ENCODE data around the gene TP63. TPM values are rescaled to one million over a fixed set of nuclear protein-coding genes. Genes with fewer than 3 reads are reported as not detected.

Gene TP63
- total RNA-seq, 1 donor: 0.43 TPM

DNA sequence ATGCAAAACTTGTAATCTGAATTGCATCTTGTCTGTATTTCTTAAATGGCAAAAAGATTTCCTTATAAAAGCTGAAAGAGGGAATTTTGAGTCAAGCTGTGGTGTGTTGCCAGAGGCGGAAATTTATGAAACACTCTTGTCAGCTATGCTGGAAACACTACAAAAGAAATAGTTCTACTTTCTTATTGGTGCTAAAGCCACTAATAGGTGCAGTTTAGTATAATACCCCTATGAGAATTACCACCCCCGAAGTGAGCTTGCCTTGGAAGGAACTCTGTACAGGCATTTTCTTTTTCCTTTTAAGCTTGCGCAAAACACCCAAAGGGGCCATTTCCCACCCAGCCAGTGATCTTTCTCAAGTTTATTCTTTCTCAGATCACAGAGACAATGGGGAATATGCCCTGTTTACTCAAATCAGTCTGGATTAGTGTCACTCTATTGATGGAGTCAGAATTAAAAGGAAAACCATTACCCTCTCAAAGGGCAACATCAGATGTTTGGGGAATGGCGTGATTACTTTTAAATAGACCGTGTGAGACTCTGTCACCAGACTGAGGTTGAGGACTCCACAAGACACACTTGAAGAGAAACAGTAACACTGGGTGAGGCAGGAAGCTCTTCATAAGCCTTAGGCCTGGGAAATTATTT is 166.0 kb downstream of the TP63 start:
- TF ChIP-seq, protein P1, sequence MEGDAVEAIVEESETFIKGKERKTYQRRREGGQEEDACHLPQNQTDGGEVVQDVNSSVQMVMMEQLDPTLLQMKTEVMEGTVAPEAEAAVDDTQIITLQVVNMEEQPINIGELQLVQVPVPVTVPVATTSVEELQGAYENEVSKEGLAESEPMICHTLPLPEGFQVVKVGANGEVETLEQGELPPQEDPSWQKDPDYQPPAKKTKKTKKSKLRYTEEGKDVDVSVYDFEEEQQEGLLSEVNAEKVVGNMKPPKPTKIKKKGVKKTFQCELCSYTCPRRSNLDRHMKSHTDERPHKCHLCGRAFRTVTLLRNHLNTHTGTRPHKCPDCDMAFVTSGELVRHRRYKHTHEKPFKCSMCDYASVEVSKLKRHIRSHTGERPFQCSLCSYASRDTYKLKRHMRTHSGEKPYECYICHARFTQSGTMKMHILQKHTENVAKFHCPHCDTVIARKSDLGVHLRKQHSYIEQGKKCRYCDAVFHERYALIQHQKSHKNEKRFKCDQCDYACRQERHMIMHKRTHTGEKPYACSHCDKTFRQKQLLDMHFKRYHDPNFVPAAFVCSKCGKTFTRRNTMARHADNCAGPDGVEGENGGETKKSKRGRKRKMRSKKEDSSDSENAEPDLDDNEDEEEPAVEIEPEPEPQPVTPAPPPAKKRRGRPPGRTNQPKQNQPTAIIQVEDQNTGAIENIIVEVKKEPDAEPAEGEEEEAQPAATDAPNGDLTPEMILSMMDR (IDR thresholded peaks at IDR 0.05; ENCODE audit: insufficient read depth, low read depth, low read length): no peak
- no peak overlapping the region for H3K4me3 ChIP-seq (ENCODE audit: low read depth, low read length)
- no peak for DNase-seq (ENCODE audit: low read depth)

DNA sequence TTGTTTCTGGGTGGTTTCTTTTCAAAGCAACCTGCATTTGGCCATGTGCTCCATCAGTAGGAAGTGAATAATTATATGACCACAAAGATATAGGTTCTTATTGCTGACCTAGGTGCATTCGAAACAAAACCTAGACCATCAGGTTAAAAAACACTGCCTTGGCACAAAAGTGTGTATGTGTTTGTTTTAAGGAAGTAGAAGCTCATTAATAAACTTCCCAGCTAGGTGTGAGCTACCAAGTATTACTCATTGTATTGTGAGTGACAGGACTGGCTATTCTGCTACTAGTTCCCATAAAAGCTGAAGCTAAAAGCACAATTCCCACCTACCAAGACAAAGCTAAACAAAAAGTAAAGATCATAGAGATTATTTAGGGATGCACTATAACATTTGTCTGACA is 168.2 kb downstream of the TP63 start:
- TF ChIP-seq, protein P1 (IDR thresholded peaks at IDR 0.05; ENCODE audit: insufficient read depth, low read depth, low read length): no peak
- no peak overlapping the region for H3K4me3 ChIP-seq (ENCODE audit: low read depth, low read length)
- DNase-seq (ENCODE audit: low read depth): no peak

DNA sequence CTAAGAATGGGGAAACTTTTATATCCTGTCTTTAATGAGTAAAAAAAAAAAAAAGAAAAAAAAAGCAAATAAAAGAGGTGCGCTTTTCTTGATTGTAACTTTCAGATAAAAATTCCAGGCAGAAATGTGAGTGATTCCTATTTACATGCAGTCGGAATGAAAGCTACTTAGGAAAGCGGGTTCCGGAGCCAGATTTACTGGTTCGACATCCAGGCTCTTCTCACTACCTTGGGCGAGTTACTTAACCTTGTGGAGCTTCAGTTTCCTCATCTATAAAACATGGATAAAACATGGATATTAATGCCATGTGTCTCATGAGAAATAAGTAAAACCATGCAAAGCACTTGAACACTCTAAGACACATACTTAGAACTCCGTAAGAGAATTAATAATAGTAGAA is 169.2 kb downstream of the TP63 start:
- no peak overlapping the region for H3K4me3 ChIP-seq (ENCODE audit: low read depth, low read length)
- TF ChIP-seq, protein P1 (IDR thresholded peaks at IDR 0.05; ENCODE audit: insufficient read depth, low read depth, low read length): no peak
- DNase-seq (ENCODE audit: low read depth): no peak

DNA sequence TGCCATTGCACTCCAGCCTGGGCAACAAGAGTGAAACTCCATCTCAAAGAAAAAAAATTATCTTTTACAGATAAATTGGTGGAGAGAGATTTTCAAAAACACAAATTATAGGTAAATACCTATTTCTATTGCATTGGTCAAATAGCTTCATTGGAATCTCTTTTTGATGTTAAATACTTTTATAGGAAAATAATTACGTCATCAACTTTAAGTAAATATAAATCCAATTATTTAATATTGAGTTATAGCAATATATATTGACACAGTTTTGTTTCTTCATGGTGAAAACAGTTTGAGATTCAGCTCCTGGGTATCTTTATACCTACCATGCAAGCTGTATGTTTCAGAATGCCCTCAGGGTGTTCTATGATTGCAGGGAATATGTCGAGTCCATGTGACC is 172.1 kb downstream of the TP63 start:
- TF ChIP-seq, protein P1 (IDR thresholded peaks at IDR 0.05; ENCODE audit: insufficient read depth, low read depth, low read length): no peak
- no peak for DNase-seq (ENCODE audit: low read depth)
- no peak overlapping the region for H3K4me3 ChIP-seq (ENCODE audit: low read depth, low read length)

DNA sequence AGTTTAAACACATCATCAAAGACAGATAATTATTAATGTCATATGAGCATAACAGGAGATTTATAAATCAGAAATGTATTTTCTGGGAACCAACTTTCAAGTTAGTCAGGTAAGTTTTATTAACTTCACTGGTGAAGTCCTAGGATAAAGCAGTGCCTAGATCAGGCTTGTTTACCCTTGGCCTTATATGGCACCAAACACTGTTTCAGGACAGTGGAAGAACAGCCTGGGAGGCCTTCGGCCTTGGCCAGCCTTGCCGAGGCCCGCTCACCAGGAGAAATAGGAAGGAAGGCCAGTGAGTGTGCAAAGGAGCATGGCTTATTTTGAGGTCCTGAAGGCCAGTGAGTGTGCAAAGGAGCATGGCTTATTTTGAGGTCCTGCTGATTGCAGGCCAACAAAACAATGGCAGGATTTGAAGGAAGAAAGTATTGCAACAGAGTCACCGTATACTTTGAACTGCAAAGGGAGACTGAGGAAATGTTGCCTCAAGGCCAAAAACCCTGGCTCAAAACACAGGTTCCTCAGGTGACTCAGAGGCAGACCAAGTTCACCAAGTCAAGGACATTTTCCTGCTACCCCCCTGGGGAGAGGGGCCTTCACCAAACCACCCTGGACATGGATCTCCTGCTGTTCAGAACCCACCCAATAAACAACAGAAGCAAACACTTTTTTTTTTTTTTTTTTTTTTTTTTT is 174.3 kb downstream of the TP63 start:
- no peak for DNase-seq (ENCODE audit: low read depth)
- TF ChIP-seq, protein P1 (IDR thresholded peaks at IDR 0.05; ENCODE audit: insufficient read depth, low read depth, low read length): no peak
- H3K4me3 ChIP-seq (ENCODE audit: low read depth, low read length): no peak overlapping the region

DNA sequence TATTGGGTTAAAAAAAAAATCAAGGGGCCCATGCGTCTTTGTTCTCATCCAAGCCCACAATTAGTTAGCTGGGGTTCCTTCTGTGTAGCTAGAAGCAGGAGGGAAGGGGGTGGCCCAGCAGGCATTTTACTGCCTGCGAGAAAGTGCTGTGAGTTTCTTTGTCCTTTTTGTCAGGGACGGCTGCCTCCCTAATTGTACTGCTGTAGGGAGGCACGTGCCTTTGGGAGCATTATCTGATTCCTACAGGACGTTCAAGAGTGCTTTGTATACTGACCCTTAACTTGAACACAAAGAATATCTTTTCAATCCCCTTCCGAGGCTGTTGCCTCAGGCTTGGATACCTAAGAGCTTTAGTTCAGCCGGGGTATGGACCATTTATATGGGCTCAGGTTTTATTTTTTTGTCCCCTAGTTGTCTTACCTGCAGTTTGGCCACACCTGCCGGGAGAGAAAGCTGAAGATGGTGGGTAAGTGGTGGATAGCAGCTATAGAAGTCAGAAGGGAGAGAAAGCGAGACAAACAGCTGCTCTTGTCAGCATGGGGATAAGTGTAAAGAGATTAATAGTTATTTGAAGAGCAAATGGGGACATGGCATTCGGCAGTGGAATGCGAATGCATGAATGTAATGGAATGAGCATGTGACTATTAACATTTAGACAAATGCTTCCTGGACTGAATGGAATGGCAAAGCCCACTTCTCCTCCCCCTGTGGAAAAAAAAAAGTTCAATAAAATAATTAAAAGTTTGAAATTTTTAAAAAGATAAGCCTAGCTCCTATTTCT is 175.2 kb downstream of the TP63 start:
- TF ChIP-seq, protein P1 (IDR thresholded peaks at IDR 0.05; ENCODE audit: insufficient read depth, low read depth, low read length): no peak
- DNase-seq (ENCODE audit: low read depth): no peak
- no peak overlapping the region for H3K4me3 ChIP-seq (ENCODE audit: low read depth, low read length)

All from fibroblast of villous mesenchyme (primary cell).